Motor neuron (in vitro differentiated cells): Measurements from ENCODE around the gene SPPL2B. TPM values are rescaled to one million over a fixed set of nuclear protein-coding genes. Genes with fewer than 3 reads are reported as not detected.

Experiments used
- ATAC-seq, 8 experiments: fragments of 200-7000 bp; cut with Tn5 transposase; replicated peaks in 6 of 8; 2 replicates each; pipeline ENCODE4 v1.8.0; 2021; ENCODE audit warnings: mild to moderate bottlenecking in 8 of 8, moderate library complexity in 8 of 8
- H3K27ac ChIP-seq, 2 donors: fragments of 250-450 bp; sonication (Bioruptor Pico); 2 replicates each; pipeline ENCODE4 v1.9.0; 2021; ENCODE audit warnings: antibody characterized with exemption in 2 of 2, mild to moderate bottlenecking in 2 of 2, moderate library complexity in 1 of 2
- H3K4me1 ChIP-seq, 2 donors: fragments of 250-450 bp; sonication (Bioruptor Pico); replicated peaks in 1 of 2; 2 replicates each; pipeline ENCODE4 v1.6.1; 2021; ENCODE audit warnings: antibody characterized with exemption in 2 of 2, mild to moderate bottlenecking in 2 of 2, moderate library complexity in 1 of 2
- H3K4me3 ChIP-seq, 5 donors: fragments of 250-450 bp; sonication (Bioruptor Pico); 2 replicates each; pipeline ENCODE4 v1.9.0; 2021; ENCODE audit warnings: antibody characterized with exemption in 5 of 5, mild to moderate bottlenecking in 5 of 5, moderate library complexity in 4 of 5
- WGBS, 10 experiments: fragments of 450-650 bp; shearing (Covaris generic); methylation state at CpG; one replicate each; pipeline ENCODE4 v1.0.0; 2022; 5-methylcytosine and 5-hydroxymethylcytosine counted together
- in situ Hi-C, 9 experiments: fragments of 400-800 bp; cut with MboI; loops; one replicate each; pipeline ENCODE4 v1.15.0; 2021; ENCODE audit warnings: low sequenced_read_pairs in 9 of 9, low pct_unique_long_range_greater_than_20kb in 2 of 9; ENCODE audit not compliant: unreplicated experiment in 9 of 9
- total RNA-seq, 8 experiments: library from RNA; unstranded; fragments of 300-600 nt; gene quantifications; 2 replicates each; pipeline versions ENCODE4 v1.2.3 to v1.2.4, GENCODE V29; 2022

SPPL2B gene
- total RNA-seq, 8 experiments from 2014 or later = 22.2 to 77.9 (median 36.5) TPM

DNA sequence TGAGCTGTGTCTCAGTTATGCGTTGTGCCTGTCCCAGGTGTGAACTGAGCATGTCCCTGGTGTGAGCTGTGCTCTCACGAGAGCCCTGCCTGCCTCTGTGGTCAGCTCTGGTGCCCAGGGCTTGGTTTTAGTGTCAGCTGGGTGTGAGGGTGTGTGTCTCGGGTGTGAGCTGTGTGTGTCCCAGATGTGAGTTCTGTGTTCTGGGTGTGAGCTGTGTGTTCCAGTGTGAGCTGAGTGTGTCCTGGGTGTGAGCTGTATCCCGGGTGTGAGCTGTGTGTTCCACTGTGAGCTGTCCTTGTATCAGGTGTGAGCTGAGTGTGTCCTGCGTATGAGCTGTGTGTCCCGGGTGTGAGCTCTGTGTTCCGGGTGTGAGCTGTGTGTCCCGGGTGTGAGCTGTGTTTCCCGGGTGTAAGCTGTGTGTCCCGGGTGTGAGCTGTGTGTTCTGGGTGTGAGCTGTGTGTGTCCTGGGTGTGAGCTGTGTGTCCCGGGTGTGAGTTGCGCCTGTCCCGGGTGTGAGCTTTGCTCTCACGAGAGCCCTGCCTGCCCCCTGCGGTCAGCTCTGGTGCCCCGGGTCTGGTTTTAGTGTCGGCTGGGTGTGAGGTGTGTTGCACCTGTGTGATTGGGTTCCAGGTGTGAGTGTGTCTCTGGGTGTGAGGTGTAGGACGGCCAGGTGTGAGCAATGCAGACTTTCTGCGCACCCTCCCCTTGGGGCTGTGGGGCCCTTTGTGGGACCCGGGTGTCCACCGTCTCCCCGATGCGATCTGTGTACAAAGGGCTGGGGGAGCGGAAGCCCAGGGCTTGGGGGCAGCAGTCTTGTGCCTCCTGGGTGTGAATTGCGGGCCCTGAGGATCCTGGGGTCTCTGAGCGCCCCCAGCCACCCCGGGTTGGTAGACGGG lies 39.4 kb upstream of the SPPL2B start:
- Histone ChIP-seq H3K27ac (no peak overlapping the region), H3K4me1 (peaks cover 12 to 16% of the 10 kb centered on the region in 2 donors), H3K4me3 (peak overlapping the region in 1 of 5 donors; percentile 36)
- in situ Hi-C loops = loop anchor here in 2 of 9 experiments (25.0 kb wide), 1 partner anchor 98 kb away; no protein-coding TSS in a partner anchor
- WGBS, 10 experiments = 47 to 90% (median 64%) methylated on average over 3 to 6 of the region's 28 CpGs; no CpG with 5 or more reads in 4 of the 10 experiments
- no peak for ATAC-seq

DNA sequence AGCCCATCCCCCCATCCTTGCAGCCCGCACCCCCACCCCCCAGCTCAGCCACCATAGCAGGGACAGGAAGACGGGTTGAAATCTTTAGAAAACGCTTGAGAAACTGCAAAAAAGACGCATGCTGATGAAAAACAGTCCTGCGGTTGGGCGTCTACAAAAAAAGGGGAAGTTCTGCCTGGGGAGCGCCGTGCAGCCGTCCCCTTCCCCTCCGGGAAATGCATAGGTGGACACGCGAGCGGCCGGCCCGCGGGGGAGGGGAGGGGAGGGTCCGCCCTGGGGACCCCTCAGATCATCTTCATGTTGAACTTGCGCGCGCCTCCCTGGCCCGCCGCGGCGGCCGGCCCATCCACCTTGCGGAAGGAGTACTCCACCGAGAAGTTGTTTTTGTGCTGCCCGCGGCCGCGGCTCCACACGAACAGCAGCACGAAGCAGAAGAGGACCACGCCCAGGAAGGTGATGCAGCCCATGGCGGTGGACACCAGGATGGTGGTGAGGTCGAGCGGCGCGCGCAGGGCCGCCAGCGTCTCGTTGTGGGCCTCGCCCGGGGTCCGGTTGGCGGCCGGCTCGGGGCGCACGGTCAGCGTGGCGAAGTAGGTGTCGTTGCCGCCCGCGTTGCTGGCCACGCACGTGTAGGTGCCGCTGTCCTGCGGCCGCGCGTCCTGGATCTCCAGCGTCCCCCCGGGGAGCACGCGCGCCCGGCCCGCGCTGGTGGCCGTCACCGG lies 38.6 kb upstream of the SPPL2B start:
- H3K4me1 ChIP-seq = peaks cover 17 to 23% of the 10 kb centered on the region in 2 donors
- 0 to 16% (median 5%) methylated on average over 2 to 10 of the region's 74 CpGs; no CpG with 5 or more reads in 7 of the 10 experiments for WGBS, 10 experiments
- in situ Hi-C loops = loop anchor here in 2 of 9 experiments (25.0 kb wide), 1 partner anchor 97 kb away; no protein-coding TSS in a partner anchor
- H3K4me3 ChIP-seq = peak overlapping the region in 2 of 5 donors; percentile 12 to 36
- ATAC-seq = peak in 3 of 8 experiments; percentile 22 to 54 (median 42)
- no peak overlapping the region for H3K27ac ChIP-seq

DNA sequence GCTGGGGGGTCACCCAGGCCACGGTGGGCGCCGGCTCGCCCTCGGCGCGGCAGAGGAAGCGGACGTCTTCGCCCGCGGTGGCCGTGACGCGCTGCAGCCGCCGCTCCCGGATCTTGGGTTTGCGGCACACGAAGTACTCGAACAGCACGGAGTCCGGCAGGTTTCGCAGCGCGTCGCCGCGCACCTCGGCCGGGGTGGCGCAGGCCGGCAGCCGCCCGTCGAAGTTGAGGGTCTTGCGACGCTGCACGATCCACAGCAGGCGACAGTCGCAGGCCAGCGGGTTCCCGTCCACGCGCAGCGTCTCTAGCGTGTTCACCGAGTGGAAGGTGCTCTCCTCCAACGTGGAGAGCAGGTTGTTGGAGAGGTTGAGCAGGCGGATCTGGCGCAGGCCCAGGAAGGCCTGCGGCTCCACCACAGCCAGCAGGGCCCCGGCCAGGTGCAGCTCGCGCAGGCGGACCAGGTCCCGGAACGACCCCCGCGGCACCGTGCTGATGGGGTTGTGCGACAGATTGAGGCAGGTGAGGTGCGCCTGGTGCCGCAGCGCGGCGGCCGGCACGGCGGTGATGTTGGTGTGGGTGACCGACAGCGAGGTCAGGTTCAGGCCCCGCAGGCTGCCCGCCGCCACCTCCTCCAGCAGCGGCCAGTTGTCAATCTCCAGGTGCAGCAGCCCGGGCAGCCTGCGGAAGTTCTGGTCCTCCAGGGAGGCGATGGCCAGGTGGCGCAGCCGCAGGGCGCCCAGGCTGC lies 37.9 kb upstream of the SPPL2B start:
- Histone ChIP-seq H3K4me1 (peaks cover 24 to 30% of the 10 kb centered on the region in 2 donors), H3K27ac (no peak overlapping the region), H3K4me3 (peak overlapping the region in 4 of 5 donors; percentile 25 to 36 (median 34))
- in situ Hi-C loops = loop anchor here in 2 of 9 experiments (25.0 kb wide), 1 partner anchor 97 kb away; no protein-coding TSS in a partner anchor
- no peak for ATAC-seq
- 0 to 11% (median 6%) methylated on average over 8 to 30 of the region's 82 CpGs; no CpG with 5 or more reads in 6 of the 10 experiments for WGBS, 10 experiments

DNA sequence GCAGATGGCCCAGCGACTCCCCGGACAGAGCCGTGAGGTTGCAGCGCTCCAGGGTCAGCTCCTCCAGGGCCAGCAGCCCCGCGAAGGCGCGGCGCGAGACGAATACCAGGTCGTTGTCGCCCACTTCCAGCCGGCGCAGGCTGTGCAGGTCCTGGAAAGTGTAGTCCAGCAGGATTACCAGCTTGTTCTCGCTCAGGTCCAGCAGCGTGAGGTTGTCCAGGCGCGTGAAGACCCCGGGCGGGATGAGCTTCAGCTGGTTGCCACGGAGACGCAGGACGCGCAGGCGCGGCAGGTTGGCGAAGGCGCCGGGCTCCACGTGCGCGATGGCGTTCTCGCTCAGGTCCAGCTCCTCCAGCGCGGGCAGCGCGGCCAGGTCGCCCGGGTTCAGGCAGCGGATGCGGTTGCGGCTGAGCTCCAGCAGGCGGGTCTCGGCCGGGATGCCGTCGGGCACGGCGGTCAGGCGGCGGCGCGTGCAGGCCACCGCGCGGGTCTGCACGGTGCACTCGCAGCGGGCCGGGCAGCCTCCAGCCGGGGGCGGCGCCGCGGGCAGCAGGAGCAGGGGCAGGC lies 37.2 kb upstream of the SPPL2B start:
- ATAC-seq = peak in 5 of 8 experiments; percentile 67 to 77 (median 70)
- no CpG with 5 or more reads among the region's 67 CpGs for WGBS, 10 experiments
- H3K4me3 ChIP-seq = peak overlapping the region; percentile 8 to 36 (median 34)
- peaks cover 25 to 33% of the 10 kb centered on the region in 2 donors for H3K4me1 ChIP-seq
- H3K27ac ChIP-seq = no peak overlapping the region
- in situ Hi-C loops = loop anchor here in 2 of 9 experiments (25.0 kb wide), 1 partner anchor 96 kb away; no protein-coding TSS in a partner anchor

DNA sequence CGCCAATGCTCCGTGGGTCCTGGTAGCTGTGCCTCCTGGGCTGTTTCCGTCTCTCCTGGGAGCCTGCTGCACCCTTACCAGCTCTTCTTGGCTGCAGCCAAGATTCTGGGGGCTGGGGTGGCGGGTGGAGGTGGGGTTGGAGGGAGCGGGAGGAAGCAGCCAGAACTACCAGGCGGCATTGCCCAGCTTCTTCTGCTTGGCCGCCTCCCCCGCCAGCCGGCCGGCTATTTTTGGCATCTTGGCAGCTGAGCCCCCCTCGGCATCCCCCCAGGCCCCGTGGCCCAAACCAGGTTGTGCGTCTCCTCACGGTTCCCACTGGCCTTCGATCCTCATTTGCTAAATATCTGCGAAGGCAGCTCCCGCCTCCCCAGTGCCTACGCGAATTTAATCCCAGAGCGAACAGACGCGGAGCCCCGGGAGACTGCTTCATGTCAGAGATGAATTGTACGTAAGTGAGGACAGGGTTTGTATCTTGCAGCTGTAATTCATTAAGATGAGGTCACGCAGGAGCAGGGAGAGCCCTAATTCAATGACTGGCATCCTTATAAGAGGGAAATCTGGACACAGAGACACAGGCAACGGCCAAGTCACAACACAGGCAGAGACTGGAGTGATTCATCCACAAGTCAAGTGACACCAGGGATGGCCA lies 33.7 kb upstream of the SPPL2B start:
- ATAC-seq = peak; percentile 69 to 83 (median 78)
- 0 to 40% (median 0%) methylated on average over 1 to 8 of the region's 26 CpGs; no CpG with 5 or more reads in 4 of the 10 experiments for WGBS, 10 experiments
- H3K27ac ChIP-seq = peak overlapping the region in 1 of 2 donors; percentile 28
- H3K4me3 ChIP-seq = no peak overlapping the region
- peaks cover 23 to 29% of the 10 kb centered on the region in 2 donors for H3K4me1 ChIP-seq
- in situ Hi-C loops = loop anchor here in 2 of 9 experiments (25.0 kb wide), 1 partner anchor 92 kb away; no protein-coding TSS in a partner anchor

DNA sequence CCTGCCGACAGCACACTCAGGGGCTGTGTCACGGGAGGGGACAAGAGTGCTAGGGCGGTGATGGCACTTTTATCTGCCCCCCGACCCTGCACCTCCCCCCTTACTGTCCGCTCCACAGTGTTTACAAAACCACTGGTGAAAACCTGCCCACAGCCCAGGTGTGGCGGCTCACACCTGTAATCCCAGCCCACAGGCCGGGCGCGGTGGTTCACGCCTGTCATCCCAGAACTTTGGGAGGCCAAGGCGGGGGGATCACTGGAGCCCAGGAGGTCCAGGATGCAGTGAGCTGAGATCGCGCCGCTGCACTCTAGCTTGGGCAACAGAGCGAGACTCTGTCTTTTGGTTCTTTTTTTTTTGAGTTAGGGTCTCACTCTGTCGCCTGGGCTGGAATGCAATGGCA lies 32.3 kb upstream of the SPPL2B start:
- no peak for ATAC-seq
- H3K27ac ChIP-seq = no peak overlapping the region
- H3K4me1 ChIP-seq = peaks cover 13 to 17% of the 10 kb centered on the region in 2 donors
- in situ Hi-C loops = loop anchor here in 2 of 9 experiments (25.0 kb wide), 1 partner anchor 91 kb away; no protein-coding TSS in a partner anchor
- no peak overlapping the region for H3K4me3 ChIP-seq
- 72 to 100% (median 83%) methylated on average over 1 to 6 of the region's 16 CpGs; no CpG with 5 or more reads in 5 of the 10 experiments for WGBS, 10 experiments

DNA sequence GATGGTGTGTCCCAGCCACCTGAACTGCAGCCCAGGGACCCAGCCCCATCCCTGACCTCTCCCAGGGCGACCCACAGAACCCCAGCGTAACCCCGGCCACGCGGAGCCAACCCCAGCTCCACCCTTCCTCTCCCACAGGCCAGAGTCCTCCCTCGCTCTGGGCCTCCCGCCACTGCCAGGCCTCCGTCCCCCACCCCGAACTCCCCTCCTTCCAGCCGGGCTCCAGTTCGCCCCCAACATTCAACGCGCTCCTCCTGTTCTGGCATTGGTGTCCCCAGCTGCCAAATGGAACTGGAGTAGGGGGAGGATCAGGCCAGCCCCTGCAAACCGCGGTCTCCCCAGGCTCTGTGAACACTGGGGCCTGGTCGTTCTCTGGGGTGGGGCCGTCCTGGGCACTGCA lies 28.0 kb upstream of the SPPL2B start:
- in situ Hi-C loops = no loop called here
- 57 to 80% methylated on average over 1 to 3 of the region's 17 CpGs; no CpG with 5 or more reads in 8 of the 10 experiments for WGBS, 10 experiments
- Histone ChIP-seq H3K4me1 (peaks cover 11 to 12% of the 10 kb centered on the region in 2 donors), H3K27ac (no peak overlapping the region), H3K4me3 (no peak overlapping the region)
- ATAC-seq = no peak

DNA sequence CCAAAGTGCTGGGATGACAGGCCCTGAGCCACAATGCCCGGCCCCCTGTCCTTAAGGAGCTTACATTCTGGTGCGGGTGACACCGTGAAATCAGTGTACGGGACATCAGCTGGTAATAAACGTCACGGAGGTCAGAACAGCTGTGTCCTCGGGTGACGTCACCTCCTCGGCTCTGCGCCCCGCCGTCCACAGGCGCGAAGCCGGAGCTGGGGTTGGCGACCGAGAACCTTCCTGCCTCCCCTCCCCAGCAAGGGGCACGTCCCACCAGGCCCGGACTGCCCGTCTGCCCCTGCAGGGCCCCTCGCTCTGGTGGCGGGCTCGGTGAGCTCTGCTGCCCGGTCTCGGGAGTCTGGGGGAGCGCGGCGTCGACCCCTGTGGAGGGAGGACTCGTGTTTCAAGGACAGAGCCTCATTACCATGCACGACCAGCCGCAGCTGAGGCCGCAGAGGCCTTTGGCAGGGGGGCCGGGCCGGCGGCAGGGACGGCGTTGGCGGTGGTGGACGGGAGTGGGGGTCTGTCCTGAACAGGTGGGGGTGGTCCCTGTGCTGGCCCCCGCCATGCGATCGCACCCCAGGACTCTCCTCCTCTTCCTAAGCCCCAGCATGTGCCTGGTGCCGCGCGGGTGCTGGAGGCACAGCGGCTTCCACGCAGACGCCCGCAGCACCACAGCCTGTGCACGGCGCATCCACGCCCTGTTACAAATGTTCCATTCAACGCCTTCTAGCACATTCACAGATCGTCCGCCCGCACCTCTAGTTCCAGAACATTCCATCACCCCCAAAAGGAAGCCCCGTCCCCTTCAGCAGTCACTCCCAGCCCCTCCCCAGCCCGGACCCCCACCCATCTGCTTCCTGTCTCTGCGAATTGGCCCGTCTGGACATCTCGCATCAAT lies 25.9 kb upstream of the SPPL2B start:
- peak in 7 of 8 experiments; percentile 35 to 78 (median 72) for ATAC-seq
- 0 to 80% (median 23%) methylated on average over 1 to 4 of the region's 62 CpGs; no CpG with 5 or more reads in 6 of the 10 experiments for WGBS, 10 experiments
- Histone ChIP-seq H3K4me3 (no peak overlapping the region), H3K4me1 (peaks cover 8 to 9% of the 10 kb centered on the region in 2 donors), H3K27ac (peak overlapping the region; percentile 10 to 18)
- in situ Hi-C loops = no loop called here

DNA sequence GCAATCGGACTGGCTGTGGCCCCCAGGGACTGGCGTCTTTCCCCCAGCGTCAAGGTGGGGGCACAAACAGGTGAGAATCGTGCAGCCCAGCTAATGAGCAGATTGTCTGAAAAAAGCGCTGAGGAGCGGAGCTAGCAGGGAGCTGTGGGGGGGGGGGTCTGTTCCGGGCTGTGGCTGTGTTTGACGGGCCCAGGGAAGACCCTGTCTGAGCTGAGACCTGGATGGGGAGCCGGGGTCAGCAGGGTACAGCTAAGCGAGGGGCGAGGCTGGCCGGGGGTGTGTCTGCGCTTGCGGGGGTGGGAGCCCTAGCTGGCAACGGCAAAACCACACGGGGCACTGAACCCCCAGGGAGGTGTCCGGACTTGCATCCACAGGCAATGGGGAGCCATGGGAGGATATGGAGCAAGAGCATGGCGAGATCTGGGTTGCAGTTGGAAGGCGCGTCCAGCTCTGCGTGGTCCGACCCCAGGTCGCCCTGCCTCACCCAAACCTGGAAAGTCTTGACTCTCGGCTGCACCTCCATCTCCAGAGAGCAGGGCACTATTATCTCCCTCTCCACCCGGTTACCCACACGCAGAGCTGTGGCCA lies 25.2 kb upstream of the SPPL2B start:
- no peak for ATAC-seq

DNA sequence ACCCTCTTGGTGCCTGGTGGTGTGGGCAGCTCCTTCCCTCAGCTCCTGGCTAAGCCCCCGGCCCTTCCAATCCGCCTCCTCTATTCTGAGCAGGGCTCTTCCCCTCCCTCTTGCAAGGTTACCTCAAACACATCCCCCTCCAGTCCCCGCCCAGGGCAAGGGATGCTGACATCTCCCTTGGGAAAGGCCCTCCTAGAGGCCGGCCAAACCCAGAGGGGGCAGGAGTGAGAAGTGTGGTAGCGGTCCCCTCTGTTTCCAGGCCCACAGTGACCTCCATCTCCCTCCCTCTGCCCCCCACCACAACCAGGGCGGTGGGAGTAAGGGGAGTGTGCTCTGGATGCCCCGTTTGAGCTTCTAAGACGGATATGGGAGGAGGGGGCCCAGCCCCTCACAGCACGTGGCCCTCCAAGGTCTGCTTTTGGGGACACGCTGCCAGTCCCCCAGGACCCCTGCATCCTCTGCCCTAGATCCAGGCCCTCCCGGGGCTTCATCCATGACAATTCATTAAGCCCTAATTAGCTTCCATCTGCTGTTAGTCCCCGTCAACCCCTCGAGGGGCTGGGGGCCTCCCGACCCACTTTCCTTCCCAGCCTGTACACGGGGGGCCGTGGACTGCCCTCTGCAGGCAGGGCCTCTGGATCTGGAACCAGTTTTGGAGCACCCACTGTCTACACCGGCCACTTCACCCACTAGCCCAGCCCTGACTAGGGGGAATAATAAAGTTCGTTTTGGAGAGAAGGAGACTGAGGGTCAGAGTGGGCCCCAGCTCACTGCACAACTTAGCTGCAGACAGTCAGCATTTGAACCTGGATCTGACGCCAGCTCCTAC lies 22.8 kb upstream of the SPPL2B start:
- Histone ChIP-seq H3K4me1 (peaks cover 9 to 16% of the 10 kb centered on the region in 2 donors), H3K4me3 (no peak overlapping the region), H3K27ac (no peak overlapping the region)
- in situ Hi-C loops = no loop called here
- WGBS, 10 experiments = 17 to 80% (median 60%) methylated on average over 1 to 7 of the region's 19 CpGs; no CpG with 5 or more reads in 3 of the 10 experiments
- no peak for ATAC-seq

More for the DNA sequence above, 25.2 kb upstream of the SPPL2B start:
- in situ Hi-C loops = no loop called here
- peaks cover 9 to 13% of the 10 kb centered on the region in 2 donors for H3K4me1 ChIP-seq
- H3K27ac ChIP-seq = no peak overlapping the region
- no peak overlapping the region for H3K4me3 ChIP-seq
- 40 to 73% methylated on average over 1 to 2 of the region's 26 CpGs; no CpG with 5 or more reads in 8 of the 10 experiments for WGBS, 10 experiments
